ENCODE data around the gene ZMYM4. TPM values are rescaled to one million over a fixed set of nuclear protein-coding genes. Genes with fewer than 3 reads are reported as not detected.

The ZMYM4 gene
- total RNA-seq, 1 donor from 2014 or later: 92.6 TPM

DNA sequence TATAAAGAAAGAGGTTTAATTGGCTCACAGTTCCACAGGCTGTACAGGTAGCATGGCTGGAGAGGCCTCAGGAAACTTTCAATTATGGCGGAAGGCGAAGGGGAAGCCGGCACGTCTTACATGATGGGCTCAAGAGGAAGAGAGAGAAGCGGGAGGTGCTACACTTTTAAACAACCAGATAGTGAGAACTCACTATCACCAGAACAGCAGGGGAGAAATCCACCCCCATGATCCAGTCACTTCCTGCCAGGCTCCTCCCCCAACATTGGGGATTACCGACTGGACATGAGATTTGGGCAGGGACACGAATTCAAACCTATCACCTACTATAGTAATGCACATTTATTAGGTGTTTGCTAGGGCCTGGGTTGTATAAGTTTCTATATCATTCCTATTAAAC, 117.8 kb downstream of the ZMYM4 start:
- H3K27ac Mint-ChIP-seq (ENCODE audit: unreplicated experiment): peak overlapping the region; percentile 87
- no peaks in the 10 kb centered on the region for H3K9me3 Mint-ChIP-seq
- peaks cover 14% of the 10 kb centered on the region for H3K36me3 Mint-ChIP-seq (ENCODE audit: low read depth)
- TF ChIP-seq, protein P1, sequence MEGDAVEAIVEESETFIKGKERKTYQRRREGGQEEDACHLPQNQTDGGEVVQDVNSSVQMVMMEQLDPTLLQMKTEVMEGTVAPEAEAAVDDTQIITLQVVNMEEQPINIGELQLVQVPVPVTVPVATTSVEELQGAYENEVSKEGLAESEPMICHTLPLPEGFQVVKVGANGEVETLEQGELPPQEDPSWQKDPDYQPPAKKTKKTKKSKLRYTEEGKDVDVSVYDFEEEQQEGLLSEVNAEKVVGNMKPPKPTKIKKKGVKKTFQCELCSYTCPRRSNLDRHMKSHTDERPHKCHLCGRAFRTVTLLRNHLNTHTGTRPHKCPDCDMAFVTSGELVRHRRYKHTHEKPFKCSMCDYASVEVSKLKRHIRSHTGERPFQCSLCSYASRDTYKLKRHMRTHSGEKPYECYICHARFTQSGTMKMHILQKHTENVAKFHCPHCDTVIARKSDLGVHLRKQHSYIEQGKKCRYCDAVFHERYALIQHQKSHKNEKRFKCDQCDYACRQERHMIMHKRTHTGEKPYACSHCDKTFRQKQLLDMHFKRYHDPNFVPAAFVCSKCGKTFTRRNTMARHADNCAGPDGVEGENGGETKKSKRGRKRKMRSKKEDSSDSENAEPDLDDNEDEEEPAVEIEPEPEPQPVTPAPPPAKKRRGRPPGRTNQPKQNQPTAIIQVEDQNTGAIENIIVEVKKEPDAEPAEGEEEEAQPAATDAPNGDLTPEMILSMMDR (conservative IDR thresholded peaks at IDR 0.05): no peak
- H3K4me3 Mint-ChIP-seq: no peak overlapping the region
- H3K27me3 Mint-ChIP-seq (ENCODE audit: low read depth): no peaks in the 10 kb centered on the region
- DNase-seq (ENCODE audit: low read depth, low spot score): no peak
- no peaks in the 10 kb centered on the region for H3K4me1 Mint-ChIP-seq

DNA sequence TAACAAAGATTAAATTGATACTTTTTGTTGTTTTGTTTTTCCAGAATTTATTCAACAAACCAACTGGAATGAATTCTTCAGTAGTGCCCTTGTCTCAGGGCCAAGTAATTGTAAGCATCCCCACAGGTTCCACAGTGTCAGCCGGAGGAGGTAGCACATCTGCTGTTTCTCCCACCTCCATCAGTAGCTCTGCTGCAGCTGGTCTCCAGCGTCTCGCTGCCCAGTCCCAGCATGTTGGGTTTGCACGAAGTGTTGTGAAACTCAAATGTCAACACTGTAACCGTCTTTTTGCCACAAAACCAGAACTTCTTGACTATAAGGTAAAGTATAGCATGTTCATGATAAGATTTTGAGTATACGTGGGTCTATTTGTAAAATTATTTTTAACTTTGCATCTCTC, 118.5 kb downstream of the ZMYM4 start:
- Mint-ChIP-seq H3K36me3 (ENCODE audit: low read depth) (peaks cover 14% of the 10 kb centered on the region), H3K9me3 (no peaks in the 10 kb centered on the region), H3K4me3 (no peak overlapping the region), H3K27ac (ENCODE audit: unreplicated experiment) (no peak overlapping the region), H3K4me1 (no peaks in the 10 kb centered on the region), H3K27me3 (ENCODE audit: low read depth) (no peaks in the 10 kb centered on the region)
- no peak for DNase-seq (ENCODE audit: low read depth, low spot score)
- TF ChIP-seq, protein P1 (conservative IDR thresholded peaks at IDR 0.05): no peak

DNA sequence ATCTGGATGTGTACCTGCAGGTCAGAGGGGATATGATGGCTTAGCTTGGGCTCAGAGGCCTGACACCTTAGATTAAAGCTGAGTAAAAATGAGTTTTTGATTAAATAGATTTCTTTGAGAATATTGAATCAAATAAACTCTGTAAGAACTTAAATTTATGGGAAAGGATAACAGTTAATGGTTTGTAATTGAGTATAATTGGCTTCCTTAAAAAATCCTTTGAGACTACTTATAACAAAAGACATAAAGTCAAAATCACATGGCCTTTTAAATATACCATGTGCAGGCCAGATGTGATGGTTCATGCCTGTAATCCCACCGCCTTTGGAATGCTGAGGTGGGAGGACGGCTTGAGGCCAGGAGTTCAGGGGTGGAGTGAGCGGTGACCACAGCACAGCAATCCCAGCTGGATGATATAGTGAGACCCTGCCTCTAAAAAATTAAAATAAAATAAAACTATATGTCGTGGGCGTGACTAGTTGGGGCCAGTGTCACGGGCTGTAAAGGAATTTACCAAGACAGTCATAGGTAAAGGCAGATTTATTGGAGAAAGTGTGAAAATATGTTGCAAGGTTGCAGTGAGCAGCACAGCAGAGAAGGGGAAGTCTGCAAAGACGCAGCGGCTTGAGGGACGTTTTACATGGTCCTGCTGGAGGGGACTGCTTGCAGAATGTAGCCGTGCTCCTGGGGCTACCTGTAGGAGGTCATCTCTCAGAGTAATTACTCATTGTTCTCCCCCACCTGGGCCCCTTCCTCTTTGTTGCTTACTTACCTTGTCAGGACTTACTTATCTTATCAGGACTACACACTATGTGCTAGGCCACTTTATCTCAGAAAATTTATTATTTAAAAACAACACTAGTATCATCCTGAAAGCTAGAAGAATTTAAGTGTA, 122.3 kb downstream of the ZMYM4 start:
- TF ChIP-seq, protein P1 (conservative IDR thresholded peaks at IDR 0.05): no peak
- Mint-ChIP-seq H3K4me3 (no peak overlapping the region), H3K27ac (ENCODE audit: unreplicated experiment) (no peak overlapping the region), H3K9me3 (no peaks in the 10 kb centered on the region), H3K4me1 (no peaks in the 10 kb centered on the region), H3K27me3 (ENCODE audit: low read depth) (no peaks in the 10 kb centered on the region), H3K36me3 (ENCODE audit: low read depth) (peaks cover 24% of the 10 kb centered on the region)
- no peak for DNase-seq (ENCODE audit: low read depth, low spot score)

DNA sequence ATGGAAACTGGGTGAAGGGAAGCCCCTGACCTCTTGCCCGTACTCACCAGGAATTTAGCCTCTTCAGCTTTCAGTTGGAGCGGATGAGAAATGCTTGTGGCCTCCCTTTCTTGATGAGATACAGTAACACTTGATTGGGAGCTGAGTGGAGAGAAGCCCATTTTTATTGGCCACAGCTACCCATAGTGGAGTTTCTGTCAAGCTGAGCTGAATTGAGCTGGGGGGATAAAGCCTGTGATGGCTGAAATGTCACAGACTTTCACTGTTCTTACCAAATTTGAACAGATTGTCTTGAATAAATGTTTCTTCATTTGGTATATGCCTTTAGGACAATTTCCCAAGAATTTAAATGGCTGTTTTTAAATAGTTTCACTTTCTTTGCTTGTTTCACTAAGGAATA, 125.9 kb downstream of the ZMYM4 start:
- TF ChIP-seq, protein P1 (conservative IDR thresholded peaks at IDR 0.05): no peak
- H3K27ac Mint-ChIP-seq (ENCODE audit: unreplicated experiment): no peak overlapping the region
- peaks cover 23% of the 10 kb centered on the region for H3K36me3 Mint-ChIP-seq (ENCODE audit: low read depth)
- H3K27me3 Mint-ChIP-seq (ENCODE audit: low read depth): no peaks in the 10 kb centered on the region
- H3K4me1 Mint-ChIP-seq: no peaks in the 10 kb centered on the region
- H3K9me3 Mint-ChIP-seq: no peaks in the 10 kb centered on the region
- no peak for DNase-seq (ENCODE audit: low read depth, low spot score)
- H3K4me3 Mint-ChIP-seq: no peak overlapping the region

DNA sequence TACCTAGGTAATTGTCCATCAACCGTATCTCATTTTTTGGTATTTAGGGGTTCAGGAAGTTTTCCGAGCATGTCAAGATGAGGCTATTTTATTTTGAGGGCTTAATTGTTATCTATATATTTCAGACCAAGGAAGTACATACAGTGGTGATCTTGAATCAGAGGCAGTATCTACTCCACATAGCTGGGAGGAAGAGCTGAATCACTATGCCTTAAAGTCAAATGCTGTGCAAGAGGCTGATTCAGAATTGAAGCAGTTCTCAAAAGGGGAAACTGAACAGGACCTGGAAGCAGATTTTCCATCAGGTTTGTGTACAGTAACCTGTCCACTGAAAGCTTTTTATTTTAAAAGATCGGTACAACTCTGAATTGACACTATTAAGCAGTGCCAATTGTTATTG, 130.2 kb downstream of the ZMYM4 start:
- TF ChIP-seq, protein P1 (conservative IDR thresholded peaks at IDR 0.05): no peak
- Mint-ChIP-seq H3K27me3 (ENCODE audit: low read depth) (no peaks in the 10 kb centered on the region), H3K4me3 (no peak overlapping the region), H3K27ac (ENCODE audit: unreplicated experiment) (no peak overlapping the region), H3K36me3 (ENCODE audit: low read depth) (peaks cover 32% of the 10 kb centered on the region), H3K9me3 (peaks cover 8% of the 10 kb centered on the region), H3K4me1 (no peaks in the 10 kb centered on the region)
- no peak for DNase-seq (ENCODE audit: low read depth, low spot score)
